GM12878 (cell line): Measurements from ENCODE around the gene ZDHHC11. TPM values are rescaled to one million over a fixed set of nuclear protein-coding genes. Genes with fewer than 3 reads are reported as not detected.

ENCODE experiments used
- ATAC-seq: fragments of 200-7000 bp; cut with Tn5 transposase; 3 replicates; pipeline ENCODE4 v1.9.1; 2020; ENCODE audit warnings: mild to moderate bottlenecking, moderate library complexity
- BruUV-seq: library from RNA; stranded (reverse); fragments of 400-500 nt; replicated peaks from 2 replicates; lab custom pipeline; 2021; lab: Mats Ljungman, UMichigan
- CTCF ChIA-PET: fragments of 300-600 bp; sonication (Branson Sonifier 250); formaldehyde crosslinking; extraction: SDS; loops from one replicate; lab custom pipeline; 2021; ENCODE audit warnings: inconsistent platforms; lab: Yijun Ruan, JAX
- POLR2A ChIA-PET: fragments of 350-600 bp; formaldehyde crosslinking; extraction: SDS; loops from one replicate; lab custom pipeline; 2021; ENCODE audit warnings: inconsistent platforms; lab: Charles Lee
- RAD21 ChIA-PET: fragments of 300-600 bp; sonication (Branson Sonifier 250); formaldehyde crosslinking; loops from one replicate; lab custom pipeline; 2023; ENCODE audit warnings: antibody characterized with exemption; ENCODE audit not compliant: unreplicated experiment; lab: Charles Lee
- SMC1A ChIA-PET: fragments of 300-600 bp; sonication (Branson Sonifier 250); formaldehyde crosslinking; loops from one replicate; lab custom pipeline; 2023; ENCODE audit not compliant: unreplicated experiment, uncharacterized antibody; lab: Charles Lee
- DNase-seq: peaks from one replicate; pipeline ENCODE4 v3.0.0-alpha.2; 2011; ENCODE audit warnings: low read depth, low spot score
- FAIRE-seq: peaks from 3 replicates; lab custom pipeline; 2011; peaks lifted over from hg19 to GRCh38; lab: Jason Lieb, UNC
- H2AFZ ChIP-seq: 2 replicates; pipeline ENCODE4 v1.6.0; 2011; ENCODE audit warnings: low read depth, low read length, control low read depth; ENCODE audit not compliant: control insufficient read depth
- H3K27ac ChIP-seq: 2 replicates; pipeline ENCODE4 v1.5.1; 2011; ENCODE audit warnings: control low read depth; ENCODE audit not compliant: control insufficient read depth, insufficient read depth
- H3K27me3 ChIP-seq, 2 experiments: replicated peaks in 1 of 2; 2 replicates each; pipeline versions ENCODE4 v1.6.0 to v1.6.1; 2011; ENCODE audit warnings: low read length in 1 of 2; ENCODE audit not compliant: control insufficient read depth in 2 of 2, insufficient read depth in 2 of 2
- H3K36me3 ChIP-seq, 2 experiments: 2 replicates each; pipeline ENCODE4 v1.5.1; 2011; ENCODE audit warnings: low read length in 1 of 2; ENCODE audit not compliant: control insufficient read depth in 2 of 2, insufficient read depth in 2 of 2
- H3K4me1 ChIP-seq: 2 replicates; pipeline ENCODE4 v1.6.1; 2011; ENCODE audit warnings: mild to moderate bottlenecking, low read length, moderate library complexity, mixed read lengths; ENCODE audit not compliant: control insufficient read depth, insufficient read depth
- H3K4me2 ChIP-seq: 2 replicates; pipeline ENCODE4 v1.6.0; 2011; ENCODE audit warnings: control low read depth; ENCODE audit not compliant: control insufficient read depth, insufficient read depth
- H3K4me3 ChIP-seq: fragments of 200-600 bp; sonication (generic); 2 replicates; pipeline ENCODE4 v1.5.1; 2016
- H3K79me2 ChIP-seq: 2 replicates; pipeline ENCODE4 v1.6.0; 2011; ENCODE audit warnings: low read length; ENCODE audit not compliant: control insufficient read depth, insufficient read depth
- H3K9ac ChIP-seq: 2 replicates; pipeline ENCODE4 v1.8.0; 2011; ENCODE audit warnings: low read length, control low read depth, mixed read lengths; ENCODE audit not compliant: control insufficient read depth, insufficient read depth
- H3K9me3 ChIP-seq: replicated peaks from 3 replicates; pipeline ENCODE4 v1.5.1; 2011; ENCODE audit warnings: mild to moderate bottlenecking, low read length; ENCODE audit not compliant: control insufficient read depth, insufficient read depth
- H4K20me1 ChIP-seq: 2 replicates; pipeline ENCODE4 v1.6.0; 2011; ENCODE audit not compliant: control insufficient read depth, insufficient read depth
- IKZF2 ChIP-seq, 2 experiments: fragments of 450-650 bp; IDR thresholded peaks; 2 replicates each; pipeline ENCODE4 v1.6.1; 2017; ENCODE audit warnings: mild to moderate bottlenecking in 2 of 2, moderate library complexity in 2 of 2
- KAT2A ChIP-seq: conservative IDR thresholded peaks from 2 replicates; pipeline ENCODE4 v1.6.1; 2011; ENCODE audit warnings: low read depth, low read length; ENCODE audit not compliant: control insufficient read depth
- LARP7 ChIP-seq: fragments of 450-650 bp; IDR thresholded peaks from 2 replicates; pipeline ENCODE4 v1.6.1; 2017; ENCODE audit warnings: mild to moderate bottlenecking
- MTA2 ChIP-seq: fragments of 450-650 bp; IDR thresholded peaks from 2 replicates; pipeline ENCODE4 v1.6.1; 2016; ENCODE audit warnings: low read depth, mild to moderate bottlenecking, moderate library complexity
- NR2F1 ChIP-seq: fragments of 450-650 bp; conservative IDR thresholded peaks from 2 replicates; pipeline ENCODE4 v1.6.1; 2017; ENCODE audit warnings: mild to moderate bottlenecking
- POU2F2 ChIP-seq: IDR thresholded peaks from 3 replicates; pipeline ENCODE4 v1.6.1; 2011; ENCODE audit warnings: low read depth, mild to moderate bottlenecking, low read length, borderline replicate concordance
- SRF ChIP-seq, 2 experiments: IDR thresholded peaks; 2 replicates each; pipeline ENCODE4 v1.6.1; 2011; ENCODE audit warnings: low read depth in 2 of 2, low read length in 2 of 2, mild to moderate bottlenecking in 1 of 2, moderate library complexity in 1 of 2
- WRNIP1 ChIP-seq: IDR thresholded peaks from 2 replicates; pipeline ENCODE4 v1.6.1; 2011; ENCODE audit warnings: low read depth, low read length, improper control_type of control experiment, borderline replicate concordance
- WGBS: methylation state at CpG from one replicate; pipeline ENCODE4 v1.1.6; 2016; ENCODE audit warnings: low lambda C conversion rate; ENCODE audit not compliant: insufficient replicate concordance, insufficient coverage; ENCODE audit errors: missing lambda C conversion rate; 5-methylcytosine and 5-hydroxymethylcytosine counted together
- in situ Hi-C: fragments of 300-500 bp; cut with MboI; formaldehyde crosslinking; loops from 9 replicates; pipeline ENCODE4 v1.14.3; 2018; ENCODE audit warnings: mixed read lengths
- intact Hi-C: fragments of 100-400 bp; cut with micrococcal nuclease; formaldehyde crosslinking; loops from one replicate; pipeline ENCODE4 v1.14.2; 2022; ENCODE audit not compliant: unreplicated experiment
- polyA plus RNA-seq, 11 experiments: library from polyadenylated mRNA; depleted of rRNA in 4 of 11; unstranded in 6 of 11; stranded (reverse) in 5 of 11; fragments of >200 nt; fragmentation: Nextera tagmentation in 4 of 11; fragmentation: Illumina TruSeq in 1 of 11; extraction: Ambion mirVana in 4 of 11; extraction: Trizol in 1 of 11; gene quantifications; 1 replicate in 1 of 11; 2 replicates in 10 of 11; pipeline versions ENCODE4 v1.2.1 to v1.2.3, GENCODE V29; 2011 to 2016; ENCODE audit warnings: inconsistent platforms in 2 of 11, missing spikeins in 2 of 11, low read depth in 1 of 11
- total RNA-seq, 4 experiments: library from RNA; depleted of rRNA in 3 of 4; stranded (reverse); fragments of >200 nt in 3 of 4; fragmentation: Illumina TruSeq in 1 of 4; extraction: Trizol in 1 of 4; gene quantifications; 2 replicates each; pipeline versions ENCODE4 v1.2.1 to v1.2.3, GENCODE V29; 2013 to 2021
- TF ChIP-seq, protein P1 (sequence below): fragments of 450-650 bp; IDR thresholded peaks from 2 replicates; pipeline ENCODE4 v1.6.1; 2017; ENCODE audit warnings: borderline replicate concordance
- TF ChIP-seq, protein P2 (sequence below): fragments of 450-650 bp; IDR thresholded peaks from 2 replicates; pipeline ENCODE4 v1.6.1; 2017; ENCODE audit warnings: mild to moderate bottlenecking
- TF ChIP-seq, protein P3 (sequence below): fragments of 450-650 bp; conservative IDR thresholded peaks from 2 replicates; pipeline ENCODE4 v1.6.1; 2017; ENCODE audit warnings: mild to moderate bottlenecking, moderate library complexity

The ZDHHC11 gene
- total and polyA plus RNA-seq, 10 of the 15 experiments (the other 5 are each of a cell fraction or from before 2014, with no cell fraction given): 0.04 to 1.4 (median 0.30) TPM

DNA sequence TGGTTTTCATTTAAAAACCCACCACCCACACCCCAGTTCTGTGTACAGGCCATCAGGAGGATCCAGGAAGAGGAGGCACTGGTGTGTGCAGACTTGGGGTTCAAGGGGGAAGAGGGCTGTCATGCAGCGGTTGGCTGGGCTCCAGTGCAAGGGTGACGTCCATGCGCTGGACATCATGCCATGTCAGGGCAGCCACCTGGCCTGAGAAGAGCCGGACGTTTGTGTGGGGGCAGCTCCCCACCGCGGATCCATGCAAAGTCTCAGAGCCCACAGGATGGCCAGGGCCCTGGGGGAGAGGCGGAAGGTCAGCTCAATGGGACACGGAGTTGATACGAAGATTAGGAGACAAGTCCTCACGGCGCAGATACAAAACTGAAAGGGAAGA, 30.8 kb upstream of the ZDHHC11 start:
- no peaks in the 10 kb centered on the region; the same call in 2 of the 3 replicates for H3K9me3 ChIP-seq
- ChIA-PET SMC1A (no interaction called here), RAD21 (no interaction called here), CTCF (no interaction called here), POLR2A (no interaction called here)
- no peak overlapping the region for H3K9ac ChIP-seq
- H2AFZ ChIP-seq: no peak overlapping the region
- DNase-seq (no peak), FAIRE-seq (no peak), ATAC-seq (no peak)
- no TSS peak for BruUV-seq
- no peak overlapping the region for H3K4me2 ChIP-seq
- peaks cover 4% of the 10 kb centered on the region; the same call in 1 of the 2 replicates for H3K79me2 ChIP-seq
- in situ Hi-C loops: no loop called here
- peaks cover 53 to 60% of the 10 kb centered on the region in 2 experiments for H3K36me3 ChIP-seq
- H4K20me1 ChIP-seq: peaks cover 5% of the 10 kb centered on the region; the same call in 1 of the 2 replicates
- no peaks in the 10 kb centered on the region for H3K4me1 ChIP-seq
- TF ChIP-seq WRNIP1: no peak
- TF ChIP-seq NR2F1: no peak
- no peak for TF ChIP-seq LARP7
- no peak for TF ChIP-seq MTA2
- TF ChIP-seq SRF (IDR thresholded peaks at IDR 0.05; ENCODE audit: low read depth in 2 of 2, low read length in 2 of 2): no peak
- TF ChIP-seq, protein P1, sequence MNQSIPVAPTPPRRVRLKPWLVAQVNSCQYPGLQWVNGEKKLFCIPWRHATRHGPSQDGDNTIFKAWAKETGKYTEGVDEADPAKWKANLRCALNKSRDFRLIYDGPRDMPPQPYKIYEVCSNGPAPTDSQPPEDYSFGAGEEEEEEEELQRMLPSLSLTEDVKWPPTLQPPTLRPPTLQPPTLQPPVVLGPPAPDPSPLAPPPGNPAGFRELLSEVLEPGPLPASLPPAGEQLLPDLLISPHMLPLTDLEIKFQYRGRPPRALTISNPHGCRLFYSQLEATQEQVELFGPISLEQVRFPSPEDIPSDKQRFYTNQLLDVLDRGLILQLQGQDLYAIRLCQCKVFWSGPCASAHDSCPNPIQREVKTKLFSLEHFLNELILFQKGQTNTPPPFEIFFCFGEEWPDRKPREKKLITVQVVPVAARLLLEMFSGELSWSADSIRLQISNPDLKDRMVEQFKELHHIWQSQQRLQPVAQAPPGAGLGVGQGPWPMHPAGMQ: no peak
- TF ChIP-seq, protein P2, sequence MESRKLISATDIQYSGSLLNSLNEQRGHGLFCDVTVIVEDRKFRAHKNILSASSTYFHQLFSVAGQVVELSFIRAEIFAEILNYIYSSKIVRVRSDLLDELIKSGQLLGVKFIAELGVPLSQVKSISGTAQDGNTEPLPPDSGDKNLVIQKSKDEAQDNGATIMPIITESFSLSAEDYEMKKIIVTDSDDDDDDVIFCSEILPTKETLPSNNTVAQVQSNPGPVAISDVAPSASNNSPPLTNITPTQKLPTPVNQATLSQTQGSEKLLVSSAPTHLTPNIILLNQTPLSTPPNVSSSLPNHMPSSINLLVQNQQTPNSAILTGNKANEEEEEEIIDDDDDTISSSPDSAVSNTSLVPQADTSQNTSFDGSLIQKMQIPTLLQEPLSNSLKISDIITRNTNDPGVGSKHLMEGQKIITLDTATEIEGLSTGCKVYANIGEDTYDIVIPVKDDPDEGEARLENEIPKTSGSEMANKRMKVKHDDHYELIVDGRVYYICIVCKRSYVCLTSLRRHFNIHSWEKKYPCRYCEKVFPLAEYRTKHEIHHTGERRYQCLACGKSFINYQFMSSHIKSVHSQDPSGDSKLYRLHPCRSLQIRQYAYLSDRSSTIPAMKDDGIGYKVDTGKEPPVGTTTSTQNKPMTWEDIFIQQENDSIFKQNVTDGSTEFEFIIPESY: no peak
- TF ChIP-seq IKZF2 (IDR thresholded peaks at IDR 0.05): no peak
- no peak for TF ChIP-seq KAT2A
- TF ChIP-seq, protein P3, sequence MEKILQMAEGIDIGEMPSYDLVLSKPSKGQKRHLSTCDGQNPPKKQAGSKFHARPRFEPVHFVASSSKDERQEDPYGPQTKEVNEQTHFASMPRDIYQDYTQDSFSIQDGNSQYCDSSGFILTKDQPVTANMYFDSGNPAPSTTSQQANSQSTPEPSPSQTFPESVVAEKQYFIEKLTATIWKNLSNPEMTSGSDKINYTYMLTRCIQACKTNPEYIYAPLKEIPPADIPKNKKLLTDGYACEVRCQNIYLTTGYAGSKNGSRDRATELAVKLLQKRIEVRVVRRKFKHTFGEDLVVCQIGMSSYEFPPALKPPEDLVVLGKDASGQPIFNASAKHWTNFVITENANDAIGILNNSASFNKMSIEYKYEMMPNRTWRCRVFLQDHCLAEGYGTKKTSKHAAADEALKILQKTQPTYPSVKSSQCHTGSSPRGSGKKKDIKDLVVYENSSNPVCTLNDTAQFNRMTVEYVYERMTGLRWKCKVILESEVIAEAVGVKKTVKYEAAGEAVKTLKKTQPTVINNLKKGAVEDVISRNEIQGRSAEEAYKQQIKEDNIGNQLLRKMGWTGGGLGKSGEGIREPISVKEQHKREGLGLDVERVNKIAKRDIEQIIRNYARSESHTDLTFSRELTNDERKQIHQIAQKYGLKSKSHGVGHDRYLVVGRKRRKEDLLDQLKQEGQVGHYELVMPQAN: no peak
- no peak for TF ChIP-seq POU2F2
- H3K4me3 ChIP-seq: no peak overlapping the region
- H3K27me3 ChIP-seq: no peaks in the 10 kb centered on the region
- 99% methylated on average over 12 of the region's 12 CpGs for WGBS
- intact Hi-C loops: no loop called here
- H3K27ac ChIP-seq: no peak overlapping the region
